Right lobe of liver (tissue), 6 donors: ENCODE measurements around the gene TNFRSF6B. TPM values are rescaled to one million over a fixed set of nuclear protein-coding genes. Genes with fewer than 3 reads are reported as not detected.

Experiments used
- ATAC-seq, 4 donors: fragments of 200-7000 bp; cut with Tn5 transposase; one replicate each; pipeline ENCODE4 v1.9.1; 2020; ENCODE audit warnings: mild to moderate bottlenecking in 4 of 4, moderate library complexity in 4 of 4
- DNase-seq, 3 donors: peaks; one replicate each; pipeline ENCODE4 v3.0.0-alpha.2; 2020
- H3K27ac ChIP-seq, 3 donors: fragments of 200-600 bp; one replicate each; pipeline ENCODE4 v1.8.0; 2022
- H3K27me3 ChIP-seq, 2 donors: fragments of 200-600 bp; one replicate each; pipeline ENCODE4 v1.8.0; 2022
- H3K36me3 ChIP-seq, 4 donors: fragments of 200-600 bp; sonication (generic) in 1 of 4; one replicate each; pipeline versions ENCODE4 v1.5.1 to v1.8.0; 2017 to 2022; ENCODE audit warnings: control low read depth in 1 of 4
- H3K4me1 ChIP-seq, 4 donors: fragments of 200-600 bp; sonication (generic) in 1 of 4; one replicate each; pipeline versions ENCODE4 v1.5.1 to v1.8.0; 2017 to 2022; ENCODE audit warnings: control low read depth in 1 of 4
- H3K4me3 ChIP-seq, 3 donors: fragments of 200-600 bp; one replicate each; pipeline ENCODE4 v1.8.0; 2022
- H3K9me3 ChIP-seq, 4 donors: fragments of 200-600 bp; sonication (generic) in 1 of 4; one replicate each; pipeline versions ENCODE4 v1.5.1 to v1.8.0; 2017 to 2022; ENCODE audit warnings: control low read depth in 1 of 4
- CTCF ChIP-seq, 4 donors: fragments of 200-600 bp in 3 of 4; fragments of 450-650 bp in 1 of 4; IDR thresholded peaks; one replicate each; pipeline versions ENCODE4 v1.5.1 to v1.8.0; 2016 to 2022; ENCODE audit warnings: antibody characterized with exemption in 4 of 4, mild to moderate bottlenecking in 2 of 4
- POLR2A ChIP-seq: fragments of 450-650 bp; IDR thresholded peaks from one replicate; pipeline ENCODE4 v1.6.1; 2017; ENCODE audit warnings: antibody characterized with exemption, mild to moderate bottlenecking
- WGBS: methylation state at CpG from one replicate; pipeline ENCODE4 v1.1.6; 2018; ENCODE audit warnings: low coverage, low lambda C conversion rate; ENCODE audit not compliant: insufficient coverage; ENCODE audit errors: missing lambda C conversion rate; 5-methylcytosine and 5-hydroxymethylcytosine counted together
- intact Hi-C, 2 donors: fragments of 100-400 bp; cut with DNase I; formaldehyde crosslinking; loops; one replicate each; pipeline versions ENCODE4 v1.11.2 to v1.14.1; 2022
- total RNA-seq, 6 experiments: library from RNA; depleted of rRNA in 2 of 6; stranded (reverse); fragments of >200 nt in 2 of 6; fragmentation: NEBNext Ultra II Directional in 3 of 6; extraction: Animal tissue kit (Norgen Biotek cat#: 25700) in 3 of 6; gene quantifications; one replicate each; pipeline versions ENCODE4 v1.1.0 to v1.2.4, GENCODE V29; 2016 to 2023
- donor health status: DM: no; HTN: yes; CAD: no.
- donor health status: DM: no; HTN: no; CAD: no.
- donor health status: DM: no; HTN: no; CAD: no.
- donor health status: DM: no; HTN: yes; CAD: no.
- donor health status: DM: no; HTN: yes; CAD: no.

The TNFRSF6B gene
- total RNA-seq, 6 experiments from 2014 or later = 0.56 to 1.0 (median 0.62) TPM; not detected in 3

- Histone ChIP-seq H3K27ac (peak overlapping the region in 1 of 3 donors; percentile 92), H3K27me3 (no peaks in the 10 kb centered on the region), H3K9me3 (no peaks in the 10 kb centered on the region), H3K36me3 (peaks cover 0 to 14% (median 7%) of the 10 kb centered on the region in 4 donors), H3K4me3 (peak overlapping the region; percentile 48 to 85 (median 68)), H3K4me1 (peaks cover 0 to 28% (median 12%) of the 10 kb centered on the region in 4 donors)
- no peak for DNase-seq
- intact Hi-C loops = no loop called here
- no peak for TF ChIP-seq POLR2A
- TF ChIP-seq CTCF (IDR thresholded peaks at IDR 0.05) = no peak
- 39% methylated on average over 5 of the region's 30 CpGs for WGBS
- ATAC-seq = no peak
Observed at GRCh38 chr20:63741676-63742380, 45.4 kb downstream of the TNFRSF6B start.

- peaks cover 0 to 14% (median 7%) of the 10 kb centered on the region in 4 donors for H3K36me3 ChIP-seq
- H3K27ac ChIP-seq = peak overlapping the region in 1 of 3 donors; percentile 37
- WGBS = 36% methylated on average over 3 of the region's 37 CpGs
- no peak for TF ChIP-seq CTCF (IDR thresholded peaks at IDR 0.05)
- TF ChIP-seq POLR2A = no peak
- no peaks in the 10 kb centered on the region for H3K9me3 ChIP-seq
- peak; percentile 20 to 59 (median 51) for DNase-seq
- H3K4me1 ChIP-seq = peaks cover 0 to 28% (median 12%) of the 10 kb centered on the region in 4 donors
- intact Hi-C loops = no loop called here
- no peaks in the 10 kb centered on the region for H3K27me3 ChIP-seq
- no peak for ATAC-seq
- H3K4me3 ChIP-seq = peak overlapping the region in 1 of 3 donors; percentile 85
Observed at GRCh38 chr20:63742381-63743024, 46.1 kb downstream of the TNFRSF6B start.

GRCh38 chr20:63743210-63743970 lies 46.9 kb downstream of the TNFRSF6B start:
- no peaks in the 10 kb centered on the region for H3K27me3 ChIP-seq
- peaks cover 0 to 14% (median 7%) of the 10 kb centered on the region in 4 donors for H3K36me3 ChIP-seq
- peak overlapping the region in 1 of 3 donors; percentile 37 for H3K27ac ChIP-seq
- intact Hi-C loops = no loop called here
- TF ChIP-seq CTCF (IDR thresholded peaks at IDR 0.05) (no peak), POLR2A (no peak)
- no peaks in the 10 kb centered on the region for H3K9me3 ChIP-seq
- H3K4me1 ChIP-seq = peaks cover 0 to 28% (median 12%) of the 10 kb centered on the region in 4 donors
- DNase-seq (peak in 1 of 3 donors; percentile 45), ATAC-seq (no peak)
- H3K4me3 ChIP-seq = peak overlapping the region in 1 of 3 donors; percentile 85
- WGBS = 42% methylated on average over 19 of the region's 31 CpGs

GRCh38 chr20:63744158-63744557 lies 47.7 kb downstream of the TNFRSF6B start:
- Histone ChIP-seq H3K27ac (no peak overlapping the region), H3K36me3 (peaks cover 0 to 14% (median 7%) of the 10 kb centered on the region in 4 donors), H3K4me1 (peaks cover 0 to 28% (median 12%) of the 10 kb centered on the region in 4 donors), H3K9me3 (no peaks in the 10 kb centered on the region), H3K4me3 (no peak overlapping the region), H3K27me3 (no peaks in the 10 kb centered on the region)
- DNase-seq (no peak), ATAC-seq (no peak)
- intact Hi-C loops = no loop called here
- 55% methylated on average over 4 of the region's 4 CpGs for WGBS
- no peak for TF ChIP-seq POLR2A
